ENCODE data around the gene TICRR. TPM values are rescaled to one million over a fixed set of nuclear protein-coding genes. Genes with fewer than 3 reads are reported as not detected.
A peak's percentile ranks its signal among the peaks of the same experiment; 100 is the strongest.

Gene TICRR
- total and polyA plus RNA-seq, 2 of the 4 experiments (the other 2 are of a cell fraction): 3.0 to 4.2 TPM

DNA sequence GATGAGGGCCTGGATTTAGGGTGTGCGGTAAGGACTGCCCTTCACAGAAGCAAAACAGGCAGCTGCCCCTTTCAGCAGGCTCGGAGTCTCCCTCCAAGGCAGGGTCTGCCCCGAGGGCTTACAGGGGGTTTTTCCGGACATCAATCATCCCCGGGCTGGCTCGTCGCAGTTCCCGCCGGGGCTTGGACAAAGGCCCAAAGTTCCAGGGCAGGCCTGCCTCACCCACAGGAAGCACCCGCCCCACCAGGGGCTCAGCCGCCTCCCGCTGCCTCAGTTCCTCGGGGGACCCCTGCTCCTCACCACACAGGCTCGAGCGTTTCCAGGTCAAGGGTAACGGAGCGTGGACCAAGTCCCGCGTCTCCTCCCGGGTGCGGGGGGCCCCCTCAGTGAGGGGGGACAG is 53.0 kb downstream of the TICRR start:
- TF ChIP-seq, protein P1, sequence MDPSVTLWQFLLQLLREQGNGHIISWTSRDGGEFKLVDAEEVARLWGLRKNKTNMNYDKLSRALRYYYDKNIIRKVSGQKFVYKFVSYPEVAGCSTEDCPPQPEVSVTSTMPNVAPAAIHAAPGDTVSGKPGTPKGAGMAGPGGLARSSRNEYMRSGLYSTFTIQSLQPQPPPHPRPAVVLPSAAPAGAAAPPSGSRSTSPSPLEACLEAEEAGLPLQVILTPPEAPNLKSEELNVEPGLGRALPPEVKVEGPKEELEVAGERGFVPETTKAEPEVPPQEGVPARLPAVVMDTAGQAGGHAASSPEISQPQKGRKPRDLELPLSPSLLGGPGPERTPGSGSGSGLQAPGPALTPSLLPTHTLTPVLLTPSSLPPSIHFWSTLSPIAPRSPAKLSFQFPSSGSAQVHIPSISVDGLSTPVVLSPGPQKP (IDR thresholded peaks at IDR 0.05; ENCODE audit: borderline replicate concordance, low read depth, low read length): no peak
- TF ChIP-seq MXI1 (IDR thresholded peaks at IDR 0.05; ENCODE audit: borderline replicate concordance, low read depth, low read length) (no peak), MAZ (IDR thresholded peaks at IDR 0.05; ENCODE audit: borderline replicate concordance, low read depth, low read length) (no peak), CEBPB (IDR thresholded peaks at IDR 0.05; ENCODE audit: low read depth, low read length) (no peak), NFE2L2 (IDR thresholded peaks at IDR 0.05; ENCODE audit: low read depth, low read length) (no peak), BHLHE40 (IDR thresholded peaks at IDR 0.05; ENCODE audit: low read depth, low read length) (no peak), RCOR1 (IDR thresholded peaks at IDR 0.05; ENCODE audit: insufficient replicate concordance, low read length) (no peak), MAFK (IDR thresholded peaks at IDR 0.05; ENCODE audit: low read depth, low read length) (no peak), SMC3 (IDR thresholded peaks at IDR 0.05; ENCODE audit: low read depth, low read length) (no peak), CHD1 (IDR thresholded peaks at IDR 0.05; ENCODE audit: low read depth, low read length) (no peak), RFX5 (IDR thresholded peaks at IDR 0.05; ENCODE audit: low read depth, low read length) (no peak)
- TF ChIP-seq, protein P2, sequence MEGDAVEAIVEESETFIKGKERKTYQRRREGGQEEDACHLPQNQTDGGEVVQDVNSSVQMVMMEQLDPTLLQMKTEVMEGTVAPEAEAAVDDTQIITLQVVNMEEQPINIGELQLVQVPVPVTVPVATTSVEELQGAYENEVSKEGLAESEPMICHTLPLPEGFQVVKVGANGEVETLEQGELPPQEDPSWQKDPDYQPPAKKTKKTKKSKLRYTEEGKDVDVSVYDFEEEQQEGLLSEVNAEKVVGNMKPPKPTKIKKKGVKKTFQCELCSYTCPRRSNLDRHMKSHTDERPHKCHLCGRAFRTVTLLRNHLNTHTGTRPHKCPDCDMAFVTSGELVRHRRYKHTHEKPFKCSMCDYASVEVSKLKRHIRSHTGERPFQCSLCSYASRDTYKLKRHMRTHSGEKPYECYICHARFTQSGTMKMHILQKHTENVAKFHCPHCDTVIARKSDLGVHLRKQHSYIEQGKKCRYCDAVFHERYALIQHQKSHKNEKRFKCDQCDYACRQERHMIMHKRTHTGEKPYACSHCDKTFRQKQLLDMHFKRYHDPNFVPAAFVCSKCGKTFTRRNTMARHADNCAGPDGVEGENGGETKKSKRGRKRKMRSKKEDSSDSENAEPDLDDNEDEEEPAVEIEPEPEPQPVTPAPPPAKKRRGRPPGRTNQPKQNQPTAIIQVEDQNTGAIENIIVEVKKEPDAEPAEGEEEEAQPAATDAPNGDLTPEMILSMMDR (conservative IDR thresholded peaks at IDR 0.05; ENCODE audit: low read depth, low read length): no peak
- H3K27ac ChIP-seq (ENCODE audit: insufficient read depth, low read length): no peak overlapping the region
- no peak overlapping the region for H2AK9ac ChIP-seq (replicated peaks; ENCODE audit: low read depth, low read length, poor library complexity)
- H3K56ac ChIP-seq (ENCODE audit: extremely low read depth, insufficient read depth, low read length): no peak overlapping the region
- H4K91ac ChIP-seq (ENCODE audit: insufficient read depth, low read depth, low read length): no peak overlapping the region
- CTCF ChIA-PET: no interaction called here
- WGBS, 2 experiments (ENCODE audit: extremely low coverage in 2 of 2, insufficient read length in 1 of 2): 29% methylated on average over 1 of the region's 21 CpGs; no CpG with 5 or more reads in 1 of the 2 experiments
- ATAC-seq (ENCODE audit: low read depth): no peak
- H2AFZ ChIP-seq (replicated peaks; ENCODE audit: low read length, poor library complexity): no peak overlapping the region
- intact Hi-C loops (cut with micrococcal nuclease) (no loop called here), in situ Hi-C loops (cut with MboI; ENCODE audit: low sequenced_read_pairs) (no loop called here), dilution Hi-C loops (cut with HindIII; ENCODE audit: low sequenced_read_pairs, unreplicated experiment) (no loop called here)
- H3K36me3 ChIP-seq (ENCODE audit: control insufficient read depth, insufficient read depth, low read length): peaks cover 87% of the 10 kb centered on the region
- H4K20me1 ChIP-seq (ENCODE audit: insufficient read depth, low read length): no peaks in the 10 kb centered on the region
- H3K9me1 ChIP-seq (ENCODE audit: insufficient read depth, low read length): no peaks in the 10 kb centered on the region
- no peak overlapping the region for H3K4me2 ChIP-seq (ENCODE audit: low read depth, low read length)
- no peak overlapping the region for H3K14ac ChIP-seq (replicated peaks; ENCODE audit: low read depth, low read length)
- H2BK15ac ChIP-seq (ENCODE audit: low read depth, low read length): no peak overlapping the region
- no peak overlapping the region for H2BK5ac ChIP-seq (ENCODE audit: low read depth, low read length, poor library complexity, severe bottlenecking)
- H3K9me3 ChIP-seq (ENCODE audit: control insufficient read depth, insufficient read depth, low read length): no peaks in the 10 kb centered on the region
- H4K5ac ChIP-seq (ENCODE audit: low read depth, low read length): no peak overlapping the region
- H2BK120ac ChIP-seq (ENCODE audit: low read depth, low read length): no peak overlapping the region
- no peak for DNase-seq
- H2BK20ac ChIP-seq (ENCODE audit: low read depth, low read length): no peak overlapping the region
- H3K4me1 ChIP-seq (ENCODE audit: control insufficient read depth, insufficient read depth, low read length): no peaks in the 10 kb centered on the region
- no peak overlapping the region for H3K4ac ChIP-seq (ENCODE audit: low read depth, low read length)
- H3K4me3 ChIP-seq (ENCODE audit: insufficient read depth, low read depth, low read length): no peak overlapping the region
- TSS peak; percentile 83 for BruUV-seq (replicated peaks)
- POLR2A ChIA-PET (ENCODE audit: unreplicated experiment): no interaction called here
- H2AK5ac ChIP-seq (ENCODE audit: low read depth, low read length): no peak overlapping the region
- no peak overlapping the region for H4K8ac ChIP-seq (ENCODE audit: low read depth in 2 of 2, low read length in 2 of 2)
- no peak overlapping the region for H3K18ac ChIP-seq (ENCODE audit: low read depth, low read length)
- no peaks in the 10 kb centered on the region for H3K27me3 ChIP-seq (ENCODE audit: control insufficient read depth, insufficient read depth, low read length)
- no peak overlapping the region for H3K9ac ChIP-seq (ENCODE audit: low read depth, low read length)
- no peak overlapping the region for H3K23ac ChIP-seq (ENCODE audit: low read depth, low read length)
- H3K79me1 ChIP-seq (ENCODE audit: low read depth in 1 of 2, low read length in 2 of 2): peaks cover 3% of the 10 kb centered on the region in 2 experiments; a peak in 1 of 4 replicates
